Measurements from ENCODE around the gene CNTD1. TPM values are rescaled to one million over a fixed set of nuclear protein-coding genes. Genes with fewer than 3 reads are reported as not detected.

The CNTD1 gene
- total RNA-seq, 1 experiment from 2014 or later = not detected

DNA sequence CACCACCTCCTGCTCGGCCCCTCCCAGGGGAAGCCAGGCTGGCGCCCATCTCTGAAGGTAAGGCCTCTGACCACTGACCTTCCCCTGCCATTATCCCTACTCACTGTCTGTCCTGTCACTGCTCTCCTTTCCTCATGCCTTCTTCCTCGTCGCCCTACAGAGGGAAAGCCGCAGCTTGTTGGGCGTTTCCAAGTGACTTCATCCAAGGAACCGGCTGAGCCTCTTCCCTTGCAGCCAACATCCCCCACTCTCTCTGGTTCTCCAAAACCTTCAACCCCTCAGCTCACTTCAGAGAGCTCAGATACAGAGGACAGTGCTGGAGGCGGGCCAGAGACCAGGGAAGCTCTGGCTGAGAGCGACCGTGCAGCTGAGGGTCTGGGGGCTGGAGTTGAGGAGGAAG is 3.2 kb upstream of the CNTD1 start (continued):
- TF ChIP-seq ZBTB21 (CRISPR knock-in tag; IDR thresholded peaks at IDR 0.05; ENCODE audit: borderline replicate concordance) = no peak
- TF ChIP-seq, protein P1, sequence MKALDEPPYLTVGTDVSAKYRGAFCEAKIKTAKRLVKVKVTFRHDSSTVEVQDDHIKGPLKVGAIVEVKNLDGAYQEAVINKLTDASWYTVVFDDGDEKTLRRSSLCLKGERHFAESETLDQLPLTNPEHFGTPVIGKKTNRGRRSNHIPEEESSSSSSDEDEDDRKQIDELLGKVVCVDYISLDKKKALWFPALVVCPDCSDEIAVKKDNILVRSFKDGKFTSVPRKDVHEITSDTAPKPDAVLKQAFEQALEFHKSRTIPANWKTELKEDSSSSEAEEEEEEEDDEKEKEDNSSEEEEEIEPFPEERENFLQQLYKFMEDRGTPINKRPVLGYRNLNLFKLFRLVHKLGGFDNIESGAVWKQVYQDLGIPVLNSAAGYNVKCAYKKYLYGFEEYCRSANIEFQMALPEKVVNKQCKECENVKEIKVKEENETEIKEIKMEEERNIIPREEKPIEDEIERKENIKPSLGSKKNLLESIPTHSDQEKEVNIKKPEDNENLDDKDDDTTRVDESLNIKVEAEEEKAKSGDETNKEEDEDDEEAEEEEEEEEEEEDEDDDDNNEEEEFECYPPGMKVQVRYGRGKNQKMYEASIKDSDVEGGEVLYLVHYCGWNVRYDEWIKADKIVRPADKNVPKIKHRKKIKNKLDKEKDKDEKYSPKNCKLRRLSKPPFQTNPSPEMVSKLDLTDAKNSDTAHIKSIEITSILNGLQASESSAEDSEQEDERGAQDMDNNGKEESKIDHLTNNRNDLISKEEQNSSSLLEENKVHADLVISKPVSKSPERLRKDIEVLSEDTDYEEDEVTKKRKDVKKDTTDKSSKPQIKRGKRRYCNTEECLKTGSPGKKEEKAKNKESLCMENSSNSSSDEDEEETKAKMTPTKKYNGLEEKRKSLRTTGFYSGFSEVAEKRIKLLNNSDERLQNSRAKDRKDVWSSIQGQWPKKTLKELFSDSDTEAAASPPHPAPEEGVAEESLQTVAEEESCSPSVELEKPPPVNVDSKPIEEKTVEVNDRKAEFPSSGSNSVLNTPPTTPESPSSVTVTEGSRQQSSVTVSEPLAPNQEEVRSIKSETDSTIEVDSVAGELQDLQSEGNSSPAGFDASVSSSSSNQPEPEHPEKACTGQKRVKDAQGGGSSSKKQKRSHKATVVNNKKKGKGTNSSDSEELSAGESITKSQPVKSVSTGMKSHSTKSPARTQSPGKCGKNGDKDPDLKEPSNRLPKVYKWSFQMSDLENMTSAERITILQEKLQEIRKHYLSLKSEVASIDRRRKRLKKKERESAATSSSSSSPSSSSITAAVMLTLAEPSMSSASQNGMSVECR (CRISPR knock-in tag; IDR thresholded peaks at IDR 0.05; ENCODE audit: borderline replicate concordance) = no peak
- TF ChIP-seq FOXP1 (CRISPR knock-in tag; IDR thresholded peaks at IDR 0.05; ENCODE audit: borderline replicate concordance) = no peak
- TF ChIP-seq, protein P2, sequence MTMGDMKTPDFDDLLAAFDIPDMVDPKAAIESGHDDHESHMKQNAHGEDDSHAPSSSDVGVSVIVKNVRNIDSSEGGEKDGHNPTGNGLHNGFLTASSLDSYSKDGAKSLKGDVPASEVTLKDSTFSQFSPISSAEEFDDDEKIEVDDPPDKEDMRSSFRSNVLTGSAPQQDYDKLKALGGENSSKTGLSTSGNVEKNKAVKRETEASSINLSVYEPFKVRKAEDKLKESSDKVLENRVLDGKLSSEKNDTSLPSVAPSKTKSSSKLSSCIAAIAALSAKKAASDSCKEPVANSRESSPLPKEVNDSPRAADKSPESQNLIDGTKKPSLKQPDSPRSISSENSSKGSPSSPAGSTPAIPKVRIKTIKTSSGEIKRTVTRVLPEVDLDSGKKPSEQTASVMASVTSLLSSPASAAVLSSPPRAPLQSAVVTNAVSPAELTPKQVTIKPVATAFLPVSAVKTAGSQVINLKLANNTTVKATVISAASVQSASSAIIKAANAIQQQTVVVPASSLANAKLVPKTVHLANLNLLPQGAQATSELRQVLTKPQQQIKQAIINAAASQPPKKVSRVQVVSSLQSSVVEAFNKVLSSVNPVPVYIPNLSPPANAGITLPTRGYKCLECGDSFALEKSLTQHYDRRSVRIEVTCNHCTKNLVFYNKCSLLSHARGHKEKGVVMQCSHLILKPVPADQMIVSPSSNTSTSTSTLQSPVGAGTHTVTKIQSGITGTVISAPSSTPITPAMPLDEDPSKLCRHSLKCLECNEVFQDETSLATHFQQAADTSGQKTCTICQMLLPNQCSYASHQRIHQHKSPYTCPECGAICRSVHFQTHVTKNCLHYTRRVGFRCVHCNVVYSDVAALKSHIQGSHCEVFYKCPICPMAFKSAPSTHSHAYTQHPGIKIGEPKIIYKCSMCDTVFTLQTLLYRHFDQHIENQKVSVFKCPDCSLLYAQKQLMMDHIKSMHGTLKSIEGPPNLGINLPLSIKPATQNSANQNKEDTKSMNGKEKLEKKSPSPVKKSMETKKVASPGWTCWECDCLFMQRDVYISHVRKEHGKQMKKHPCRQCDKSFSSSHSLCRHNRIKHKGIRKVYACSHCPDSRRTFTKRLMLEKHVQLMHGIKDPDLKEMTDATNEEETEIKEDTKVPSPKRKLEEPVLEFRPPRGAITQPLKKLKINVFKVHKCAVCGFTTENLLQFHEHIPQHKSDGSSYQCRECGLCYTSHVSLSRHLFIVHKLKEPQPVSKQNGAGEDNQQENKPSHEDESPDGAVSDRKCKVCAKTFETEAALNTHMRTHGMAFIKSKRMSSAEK (CRISPR knock-in tag; IDR thresholded peaks at IDR 0.05; ENCODE audit: borderline replicate concordance) = no peak
- no peak for TF ChIP-seq GRHL2 (CRISPR knock-in tag; IDR thresholded peaks at IDR 0.05; ENCODE audit: insufficient replicate concordance, severe bottlenecking)
- no peak for TF ChIP-seq ATF6 (CRISPR knock-in tag; IDR thresholded peaks at IDR 0.05)
- no peak for TF ChIP-seq TCF7 (CRISPR knock-in tag; IDR thresholded peaks at IDR 0.05; ENCODE audit: low read depth)
- TF ChIP-seq FOXK1 (CRISPR knock-in tag; IDR thresholded peaks at IDR 0.05) = no peak

- ATAC-seq (no peak), DNase-seq (ENCODE audit: low spot score) (no peak)
- ChIA-PET CTCF (interaction anchor here (0.5 to 1.2 kb wide), 2 partner anchors 33 to 241 kb away, joined by 5 read pairs; no protein-coding TSS in a partner anchor), POLR2A (no interaction called here)
- Mint-ChIP-seq H3K9me3 (peaks cover 6% of the 10 kb centered on the region), H3K4me3 (no peak overlapping the region), H3K27ac (no peak overlapping the region), H3K36me3 (peaks cover 8% of the 10 kb centered on the region), H3K4me1 (peaks cover 6% of the 10 kb centered on the region; the same call in 1 of the 2 replicates), H3K27me3 (ENCODE audit: low read depth) (peaks cover 28% of the 10 kb centered on the region)
- TF ChIP-seq, protein P3, sequence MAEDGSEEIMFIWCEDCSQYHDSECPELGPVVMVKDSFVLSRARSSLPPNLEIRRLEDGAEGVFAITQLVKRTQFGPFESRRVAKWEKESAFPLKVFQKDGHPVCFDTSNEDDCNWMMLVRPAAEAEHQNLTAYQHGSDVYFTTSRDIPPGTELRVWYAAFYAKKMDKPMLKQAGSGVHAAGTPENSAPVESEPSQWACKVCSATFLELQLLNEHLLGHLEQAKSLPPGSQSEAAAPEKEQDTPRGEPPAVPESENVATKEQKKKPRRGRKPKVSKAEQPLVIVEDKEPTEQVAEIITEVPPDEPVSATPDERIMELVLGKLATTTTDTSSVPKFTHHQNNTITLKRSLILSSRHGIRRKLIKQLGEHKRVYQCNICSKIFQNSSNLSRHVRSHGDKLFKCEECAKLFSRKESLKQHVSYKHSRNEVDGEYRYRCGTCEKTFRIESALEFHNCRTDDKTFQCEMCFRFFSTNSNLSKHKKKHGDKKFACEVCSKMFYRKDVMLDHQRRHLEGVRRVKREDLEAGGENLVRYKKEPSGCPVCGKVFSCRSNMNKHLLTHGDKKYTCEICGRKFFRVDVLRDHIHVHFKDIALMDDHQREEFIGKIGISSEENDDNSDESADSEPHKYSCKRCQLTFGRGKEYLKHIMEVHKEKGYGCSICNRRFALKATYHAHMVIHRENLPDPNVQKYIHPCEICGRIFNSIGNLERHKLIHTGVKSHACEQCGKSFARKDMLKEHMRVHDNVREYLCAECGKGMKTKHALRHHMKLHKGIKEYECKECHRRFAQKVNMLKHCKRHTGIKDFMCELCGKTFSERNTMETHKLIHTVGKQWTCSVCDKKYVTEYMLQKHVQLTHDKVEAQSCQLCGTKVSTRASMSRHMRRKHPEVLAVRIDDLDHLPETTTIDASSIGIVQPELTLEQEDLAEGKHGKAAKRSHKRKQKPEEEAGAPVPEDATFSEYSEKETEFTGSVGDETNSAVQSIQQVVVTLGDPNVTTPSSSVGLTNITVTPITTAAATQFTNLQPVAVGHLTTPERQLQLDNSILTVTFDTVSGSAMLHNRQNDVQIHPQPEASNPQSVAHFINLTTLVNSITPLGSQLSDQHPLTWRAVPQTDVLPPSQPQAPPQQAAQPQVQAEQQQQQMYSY (CRISPR knock-in tag; IDR thresholded peaks at IDR 0.05) = no peak
Observed at GRCh38 chr17:42796066-42796758, 2.4 kb upstream of the CNTD1 start.

All from WTC11 (cell line).